CD4-positive, alpha-beta T cell treated with Interferon alpha-2 for 1 hour (primary cell): ENCODE data around the gene RAF1.
"Not testable (repeated sequence)": the region's sequence is repeated elsewhere in the genome, so short reads cannot be mapped to it uniquely, and the experiment has no call there.

Experiments used
- DNase-seq, 2 donors: peaks; one replicate each; pipeline ENCODE4 v3.0.0-alpha.2; 2020 to 2022

The RAF1 gene

GRCh38 chr3:12556690-12557472 lies 107.0 kb downstream of the RAF1 start, which contains the start of gene MKRN2:
MKRN2 (plus strand) TSS chr3:12557087; CDS start chr3:12557151, 64 bp downstream.
- DNase-seq: peak; percentile 80 to 89

DNA sequence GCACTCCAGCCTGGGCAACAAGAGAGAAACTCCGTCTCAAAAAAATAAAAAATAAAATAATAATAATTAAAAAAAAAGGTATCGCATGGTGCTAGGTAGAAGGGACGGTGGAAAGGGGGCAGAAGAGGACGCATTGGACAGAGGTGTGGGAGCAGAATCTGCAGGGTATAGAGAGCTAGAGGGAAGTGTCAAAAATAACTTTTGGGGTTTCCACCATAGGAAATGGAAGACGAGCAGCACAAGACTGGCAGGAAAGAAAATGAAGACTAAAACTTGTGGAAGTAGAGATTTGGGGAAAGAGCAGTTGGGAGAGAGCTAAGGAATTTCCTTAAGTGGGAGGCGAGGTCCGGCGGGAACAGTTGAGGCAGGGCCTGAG lies 107.6 kb downstream of the RAF1 start:
- DNase-seq: no peak

GRCh38 chr3:12553921-12554391 lies 110.0 kb downstream of the RAF1 start:
- DNase-seq: no peak

DNA sequence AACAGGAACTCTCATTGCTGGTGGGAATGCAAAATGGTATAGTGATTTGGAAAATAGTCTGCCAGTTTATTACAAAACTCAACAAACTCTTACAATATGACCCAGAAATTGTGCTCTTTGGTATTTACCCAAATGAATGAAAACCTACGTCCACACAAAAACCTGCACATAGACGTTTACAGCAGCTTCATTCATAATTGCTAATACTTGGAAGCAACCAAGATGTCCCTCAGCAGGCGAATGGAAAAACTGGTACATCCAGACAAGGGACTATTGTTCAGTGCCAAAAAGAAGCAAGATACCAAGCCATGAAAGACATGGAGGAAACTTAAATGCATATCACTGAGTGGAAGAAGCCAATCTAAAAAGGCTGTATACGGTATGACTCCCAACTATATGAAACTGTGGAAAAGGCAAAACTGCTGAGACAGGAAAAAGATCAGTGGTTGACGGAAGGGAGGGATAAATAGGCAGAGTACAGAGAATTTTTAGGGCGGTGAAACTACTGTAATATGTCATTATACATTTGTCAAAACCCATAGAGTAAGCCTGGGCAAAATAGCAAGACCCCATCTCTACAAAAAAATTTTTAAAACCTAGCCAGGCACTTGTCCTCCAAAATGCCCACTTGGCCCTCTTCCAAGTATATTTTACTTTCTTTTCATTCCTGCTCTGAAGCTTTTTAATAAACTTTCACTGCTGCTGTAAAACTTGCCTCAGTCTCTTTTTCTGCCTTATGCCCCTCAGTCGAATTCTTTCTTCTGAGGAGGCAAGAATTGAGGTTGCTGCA lies 113.8 kb downstream of the RAF1 start:
- DNase-seq: no peak

- no peak for DNase-seq
Measured at GRCh38 chr3:12545473-12545791, 118.5 kb downstream of the RAF1 start, which contains the start of gene MKRN2OS. MKRN2OS (minus strand) TSS chr3:12545499; CDS start chr3:12545464, 35 bp downstream.

GRCh38 chr3:12544652-12545472 lies 119.1 kb downstream of the RAF1 start:
- no peak for DNase-seq

GRCh38 chr3:12543497-12543896 lies 120.4 kb downstream of the RAF1 start:
- DNase-seq: not testable (repeated sequence)

GRCh38 chr3:12541625-12542024 lies 122.3 kb downstream of the RAF1 start:
- no peak for DNase-seq

- DNase-seq: no peak
Measured at GRCh38 chr3:12536423-12536822, 127.5 kb downstream of the RAF1 start.
